Lower lobe of right lung (tissue), 2 donors: ENCODE data around the gene GMFB. TPM values are rescaled to one million over a fixed set of nuclear protein-coding genes. Genes with fewer than 3 reads are reported as not detected.

ENCODE experiments used
- ATAC-seq, 2 donors: fragments of 200-7000 bp; cut with Tn5 transposase; one replicate each; pipeline ENCODE4 v1.9.1; 2020 to 2022; ENCODE audit warnings: mild to moderate bottlenecking in 2 of 2, moderate library complexity in 2 of 2
- DNase-seq: peaks from one replicate; pipeline ENCODE4 v3.0.0-alpha.2; 2020
- H3K27ac ChIP-seq: fragments of 200-600 bp; one replicate; pipeline ENCODE4 v1.8.0; 2022
- H3K27me3 ChIP-seq: fragments of 200-600 bp; one replicate; pipeline ENCODE4 v1.8.0; 2022; ENCODE audit warnings: low read depth
- H3K36me3 ChIP-seq: fragments of 200-600 bp; one replicate; pipeline ENCODE4 v1.8.0; 2022; ENCODE audit warnings: mild to moderate bottlenecking
- H3K4me1 ChIP-seq: fragments of 200-600 bp; one replicate; pipeline ENCODE4 v1.8.0; 2022
- H3K4me3 ChIP-seq: fragments of 200-600 bp; one replicate; pipeline ENCODE4 v1.8.0; 2022; ENCODE audit warnings: mild to moderate bottlenecking
- H3K9me3 ChIP-seq: fragments of 200-600 bp; one replicate; pipeline ENCODE4 v1.8.0; 2022
- CTCF ChIP-seq: fragments of 200-600 bp; IDR thresholded peaks from one replicate; pipeline ENCODE4 v1.8.0; 2022; ENCODE audit warnings: antibody characterized with exemption, mild to moderate bottlenecking
- intact Hi-C: fragments of 100-400 bp; cut with DNase I; formaldehyde crosslinking; loops from one replicate; pipeline ENCODE4 v1.11.0; 2022
- total RNA-seq: library from RNA; stranded (reverse); fragmentation: NEBNext Ultra II Directional; extraction: Animal tissue kit (Norgen Biotek cat#: 25700); gene quantifications from one replicate; pipeline ENCODE4 v1.2.1, GENCODE V29; 2021
- donor health status: DM: no; HTN: yes; CAD: no; lungs with severe emphysema.

GMFB gene
- total RNA-seq, 1 donor from 2014 or later = 41.4 TPM

GRCh38 chr14:54425068-54425467 lies 63.7 kb downstream of the GMFB start:
- intact Hi-C loops = no loop called here

More at GRCh38 chr14:54425068-54425467, 63.7 kb downstream of the GMFB start:
- H3K4me3 ChIP-seq = no peak overlapping the region
- H3K9me3 ChIP-seq = no peaks in the 10 kb centered on the region
- no peaks in the 10 kb centered on the region for H3K4me1 ChIP-seq
- peaks cover 54% of the 10 kb centered on the region for H3K36me3 ChIP-seq
- H3K27ac ChIP-seq = no peak overlapping the region
- H3K27me3 ChIP-seq = no peaks in the 10 kb centered on the region
- ATAC-seq (no peak), DNase-seq (no peak)
- TF ChIP-seq CTCF = no peak

Other genes starting within 250 kb of the GMFB start
- gene CDKN3, start 92.0 kb downstream of the GMFB start, total RNA-seq = 1.9 TPM
- gene CNIH1, start 47.6 kb downstream of the GMFB start, total RNA-seq = 101 TPM
- gene CGRRF1, start 20.9 kb upstream of the GMFB start, total RNA-seq = 19.1 TPM
- 30.6 TPM for gene SAMD4A, start 78.1 kb upstream of the GMFB start, total RNA-seq